ENCODE data around the gene MCUR1.
A peak's percentile ranks its signal among the peaks of the same experiment; 100 is the strongest.
"Not testable (repeated sequence)": the region's sequence is repeated elsewhere in the genome, so short reads cannot be mapped to it uniquely, and the experiment has no call there.

Gene MCUR1, protein sequence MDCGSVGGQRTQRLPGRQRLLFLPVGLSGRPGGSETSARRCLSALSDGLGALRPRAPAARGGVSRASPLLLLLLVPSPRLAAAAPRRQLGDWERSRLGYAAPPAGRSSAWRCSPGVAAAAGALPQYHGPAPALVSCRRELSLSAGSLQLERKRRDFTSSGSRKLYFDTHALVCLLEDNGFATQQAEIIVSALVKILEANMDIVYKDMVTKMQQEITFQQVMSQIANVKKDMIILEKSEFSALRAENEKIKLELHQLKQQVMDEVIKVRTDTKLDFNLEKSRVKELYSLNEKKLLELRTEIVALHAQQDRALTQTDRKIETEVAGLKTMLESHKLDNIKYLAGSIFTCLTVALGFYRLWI

GRCh38 chr6:13814176-13814937, at the start of gene MCUR1:
Gene MCUR1 (minus strand): TSS chr6:13814557. CDS start chr6:13814429, 128 bp downstream.
- H3K27me3 ChIP-seq (ENCODE audit: control insufficient read depth in 5 of 5, insufficient read depth in 4 of 5, low read length in 5 of 5) = no peaks in the 10 kb centered on the region
- peak within 1 kb of the TSS in 4 of 5 donors; percentile 74 to 90 (median 84) for H3K9ac ChIP-seq (ENCODE audit: low read length in 5 of 5)
- H3K9me3 ChIP-seq (ENCODE audit: control insufficient read depth in 5 of 5, low read length in 5 of 5) = no peaks in the 10 kb centered on the region
- H3K4me1 ChIP-seq (ENCODE audit: control insufficient read depth in 5 of 5, insufficient read depth in 5 of 5, low read length in 5 of 5) = peaks cover 5 to 45% (median 38%) of the 10 kb centered on the region in 5 donors
- H3K4me3 ChIP-seq (ENCODE audit: low read depth in 1 of 5, low read length in 5 of 5) = peak within 1 kb of the TSS; percentile 74 to 86 (median 82)
- H3K27ac ChIP-seq (ENCODE audit: low read depth, low read length) = peak within 1 kb of the TSS; percentile 92
- no peaks in the 10 kb centered on the region for H3K36me3 ChIP-seq (ENCODE audit: control insufficient read depth in 5 of 5, insufficient read depth in 5 of 5, low read length in 5 of 5)

DNA sequence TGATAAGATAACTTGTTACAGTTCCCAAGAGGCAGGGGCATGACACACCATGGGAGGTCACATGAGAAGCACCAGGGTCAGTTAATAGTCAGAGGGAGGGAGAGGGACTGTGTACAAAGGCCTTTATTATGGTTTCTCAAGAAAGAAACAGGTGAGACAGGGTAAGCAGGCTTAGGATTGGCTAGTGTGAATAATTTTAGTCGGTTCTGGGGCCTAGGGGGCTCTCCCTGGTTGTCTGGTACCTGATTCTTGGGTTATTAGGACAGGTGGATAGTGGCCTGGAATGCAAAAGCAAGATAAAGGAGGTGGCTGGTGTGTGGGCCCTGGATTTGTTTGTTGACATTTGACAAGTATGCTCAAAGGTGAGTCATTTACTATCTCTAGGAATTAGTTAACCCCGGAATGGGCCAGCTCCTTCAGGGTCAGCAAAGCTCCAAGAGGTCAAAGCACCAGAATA, 49.4 kb upstream of the MCUR1 start:
- H3K36me3 ChIP-seq (ENCODE audit: control insufficient read depth in 5 of 5, insufficient read depth in 5 of 5, low read length in 5 of 5) = no peaks in the 10 kb centered on the region
- H3K27ac ChIP-seq (ENCODE audit: low read depth, low read length) = no peak overlapping the region

GRCh38 chr6:13860556-13861185, 46.3 kb upstream of the MCUR1 start:
- not testable (repeated sequence) for H3K27me3 ChIP-seq (ENCODE audit: control insufficient read depth in 5 of 5, insufficient read depth in 4 of 5, low read length in 5 of 5); H3K4me1 ChIP-seq (ENCODE audit: control insufficient read depth in 5 of 5, insufficient read depth in 5 of 5, low read length in 5 of 5); H3K27ac ChIP-seq (ENCODE audit: low read depth, low read length); H3K36me3 ChIP-seq (ENCODE audit: control insufficient read depth in 5 of 5, insufficient read depth in 5 of 5, low read length in 5 of 5); H3K9me3 ChIP-seq (ENCODE audit: control insufficient read depth in 5 of 5, low read length in 5 of 5); H3K9ac ChIP-seq (ENCODE audit: low read length in 5 of 5)
- peak overlapping the region in 4 of 5 donors; percentile 44 to 64 (median 48) for H3K4me3 ChIP-seq (ENCODE audit: low read depth in 1 of 5, low read length in 5 of 5)

More for the DNA sequence above, 49.4 kb upstream of the MCUR1 start:
- Histone ChIP-seq H3K4me1 (ENCODE audit: control insufficient read depth in 5 of 5, insufficient read depth in 5 of 5, low read length in 5 of 5) (peaks cover 0 to 10% (median 5%) of the 10 kb centered on the region in 5 donors), H3K9me3 (ENCODE audit: control insufficient read depth in 5 of 5, low read length in 5 of 5) (peaks cover 0 to 3% (median 0%) of the 10 kb centered on the region in 5 donors), H3K9ac (ENCODE audit: low read length in 5 of 5) (no peak overlapping the region), H3K4me3 (ENCODE audit: low read depth in 1 of 5, low read length in 5 of 5) (no peak overlapping the region), H3K27me3 (ENCODE audit: control insufficient read depth in 5 of 5, insufficient read depth in 4 of 5, low read length in 5 of 5) (no peaks in the 10 kb centered on the region)

DNA sequence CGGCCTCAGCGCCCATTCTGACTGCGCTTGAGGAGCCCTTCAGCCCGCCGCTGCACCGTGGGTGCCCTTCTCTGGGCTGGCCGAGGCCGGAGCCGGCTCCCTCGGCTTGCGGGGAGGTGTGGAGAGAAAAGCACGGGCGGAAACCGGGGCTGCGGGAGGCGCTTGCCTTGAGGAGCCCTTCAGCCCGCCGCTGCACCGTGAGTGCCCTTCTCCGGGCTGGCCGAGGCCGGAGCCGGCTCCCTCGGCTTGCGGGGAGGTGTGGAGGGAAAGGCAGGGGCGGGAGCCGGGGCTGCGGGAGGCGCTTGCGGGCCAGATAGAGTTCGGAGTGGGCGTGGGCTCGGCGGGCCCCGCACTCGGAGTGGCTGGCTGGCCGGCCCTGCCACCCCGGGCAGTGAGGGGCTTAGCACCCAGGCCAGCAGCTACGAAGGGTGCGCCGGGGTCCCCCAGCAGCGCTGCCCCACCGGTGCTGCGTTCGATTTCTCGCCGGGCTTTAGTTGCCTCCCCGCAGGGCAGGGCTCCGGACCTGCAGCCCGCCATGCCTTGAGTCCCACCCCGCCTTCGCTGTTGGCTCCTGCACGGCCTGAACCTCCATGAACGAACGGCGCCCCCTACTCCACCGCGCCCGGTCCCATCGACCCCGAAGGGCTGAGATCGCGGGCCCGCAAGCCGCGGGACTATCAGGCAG, 45.7 kb upstream of the MCUR1 start:
- peak overlapping the region; percentile 35 to 64 (median 47) for H3K4me3 ChIP-seq (ENCODE audit: low read depth in 1 of 5, low read length in 5 of 5)
- H3K9me3 ChIP-seq (ENCODE audit: control insufficient read depth in 5 of 5, low read length in 5 of 5) = peaks cover 0 to 3% (median 0%) of the 10 kb centered on the region in 5 donors
- H3K9ac ChIP-seq (ENCODE audit: low read length in 5 of 5) = peak overlapping the region in 1 of 5 donors; percentile 43
- H3K36me3 ChIP-seq (ENCODE audit: control insufficient read depth in 5 of 5, insufficient read depth in 5 of 5, low read length in 5 of 5) = no peaks in the 10 kb centered on the region
- peaks cover 0 to 10% (median 5%) of the 10 kb centered on the region in 5 donors for H3K4me1 ChIP-seq (ENCODE audit: control insufficient read depth in 5 of 5, insufficient read depth in 5 of 5, low read length in 5 of 5)
- no peak overlapping the region for H3K27ac ChIP-seq (ENCODE audit: low read depth, low read length)
- no peaks in the 10 kb centered on the region for H3K27me3 ChIP-seq (ENCODE audit: control insufficient read depth in 5 of 5, insufficient read depth in 4 of 5, low read length in 5 of 5)

- H3K27me3 ChIP-seq (ENCODE audit: control insufficient read depth in 5 of 5, insufficient read depth in 4 of 5, low read length in 5 of 5) = no peaks in the 10 kb centered on the region
- no peaks in the 10 kb centered on the region for H3K36me3 ChIP-seq (ENCODE audit: control insufficient read depth in 5 of 5, insufficient read depth in 5 of 5, low read length in 5 of 5)
- no peaks in the 10 kb centered on the region for H3K9me3 ChIP-seq (ENCODE audit: control insufficient read depth in 5 of 5, low read length in 5 of 5)
- H3K4me1 ChIP-seq (ENCODE audit: control insufficient read depth in 5 of 5, insufficient read depth in 5 of 5, low read length in 5 of 5) = peaks cover 0 to 3% (median 3%) of the 10 kb centered on the region in 5 donors
- no peak overlapping the region for H3K4me3 ChIP-seq (ENCODE audit: low read depth in 1 of 5, low read length in 5 of 5)
- no peak overlapping the region for H3K9ac ChIP-seq (ENCODE audit: low read length in 5 of 5)
- H3K27ac ChIP-seq (ENCODE audit: low read depth, low read length) = no peak overlapping the region
These were observed 40.4 kb upstream of the MCUR1 start for GRCh38 chr6:13854716-13855250.

GRCh38 chr6:13853871-13854270, 39.5 kb upstream of the MCUR1 start:
- H3K4me3 ChIP-seq (ENCODE audit: low read depth in 1 of 5, low read length in 5 of 5) = no peak overlapping the region
- no peaks in the 10 kb centered on the region for H3K36me3 ChIP-seq (ENCODE audit: control insufficient read depth in 5 of 5, insufficient read depth in 5 of 5, low read length in 5 of 5)
- no peak overlapping the region for H3K9ac ChIP-seq (ENCODE audit: low read length in 5 of 5)
- peaks cover 0 to 10% (median 4%) of the 10 kb centered on the region in 5 donors for H3K4me1 ChIP-seq (ENCODE audit: control insufficient read depth in 5 of 5, insufficient read depth in 5 of 5, low read length in 5 of 5)
- no peaks in the 10 kb centered on the region for H3K9me3 ChIP-seq (ENCODE audit: control insufficient read depth in 5 of 5, low read length in 5 of 5)
- H3K27me3 ChIP-seq (ENCODE audit: control insufficient read depth in 5 of 5, insufficient read depth in 4 of 5, low read length in 5 of 5) = no peaks in the 10 kb centered on the region
- no peak overlapping the region for H3K27ac ChIP-seq (ENCODE audit: low read depth, low read length)

GRCh38 chr6:13851803-13852202, 37.4 kb upstream of the MCUR1 start:
- no peak overlapping the region for H3K27ac ChIP-seq (ENCODE audit: low read depth, low read length)
- no peaks in the 10 kb centered on the region for H3K27me3 ChIP-seq (ENCODE audit: control insufficient read depth in 5 of 5, insufficient read depth in 4 of 5, low read length in 5 of 5)
- no peaks in the 10 kb centered on the region for H3K36me3 ChIP-seq (ENCODE audit: control insufficient read depth in 5 of 5, insufficient read depth in 5 of 5, low read length in 5 of 5)
- no peaks in the 10 kb centered on the region for H3K9me3 ChIP-seq (ENCODE audit: control insufficient read depth in 5 of 5, low read length in 5 of 5)
- no peak overlapping the region for H3K9ac ChIP-seq (ENCODE audit: low read length in 5 of 5)
- H3K4me3 ChIP-seq (ENCODE audit: low read depth in 1 of 5, low read length in 5 of 5) = no peak overlapping the region
- H3K4me1 ChIP-seq (ENCODE audit: control insufficient read depth in 5 of 5, insufficient read depth in 5 of 5, low read length in 5 of 5) = peaks cover 0 to 19% (median 18%) of the 10 kb centered on the region in 5 donors

- Histone ChIP-seq H3K4me3 (ENCODE audit: low read depth in 1 of 5, low read length in 5 of 5) (no peak overlapping the region), H3K9ac (ENCODE audit: low read length in 5 of 5) (no peak overlapping the region), H3K27me3 (ENCODE audit: control insufficient read depth in 5 of 5, insufficient read depth in 4 of 5, low read length in 5 of 5) (no peaks in the 10 kb centered on the region), H3K27ac (ENCODE audit: low read depth, low read length) (no peak overlapping the region), H3K9me3 (ENCODE audit: control insufficient read depth in 5 of 5, low read length in 5 of 5) (no peaks in the 10 kb centered on the region), H3K36me3 (ENCODE audit: control insufficient read depth in 5 of 5, insufficient read depth in 5 of 5, low read length in 5 of 5) (no peaks in the 10 kb centered on the region), H3K4me1 (ENCODE audit: control insufficient read depth in 5 of 5, insufficient read depth in 5 of 5, low read length in 5 of 5) (peaks cover 0 to 19% (median 18%) of the 10 kb centered on the region in 5 donors)
These were observed 37.0 kb upstream of the MCUR1 start for GRCh38 chr6:13851330-13851729.

DNA sequence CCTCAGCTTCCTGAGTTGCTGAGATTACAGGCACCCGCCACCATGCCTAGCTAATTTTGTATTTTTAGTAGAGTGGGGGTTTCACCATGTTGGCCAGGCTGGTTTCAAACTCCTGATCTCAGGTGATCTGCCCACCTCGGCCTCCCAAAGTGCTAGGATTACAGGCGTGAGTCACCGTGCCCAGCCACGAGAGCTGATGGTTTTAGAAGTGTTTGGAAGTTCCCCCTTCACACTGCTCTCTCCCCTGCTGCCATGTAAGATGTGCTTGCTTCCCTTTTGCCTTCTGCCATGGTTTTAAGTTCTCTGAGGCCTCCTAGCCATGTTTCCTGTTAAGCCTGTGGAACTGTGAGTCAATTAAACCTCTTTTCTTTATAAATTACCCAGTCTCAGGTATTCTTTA, 36.3 kb upstream of the MCUR1 start:
- H3K4me1 ChIP-seq (ENCODE audit: control insufficient read depth in 5 of 5, insufficient read depth in 5 of 5, low read length in 5 of 5) = peaks cover 0 to 19% (median 18%) of the 10 kb centered on the region in 5 donors
- H3K36me3 ChIP-seq (ENCODE audit: control insufficient read depth in 5 of 5, insufficient read depth in 5 of 5, low read length in 5 of 5); H3K9ac ChIP-seq (ENCODE audit: low read length in 5 of 5); H3K9me3 ChIP-seq (ENCODE audit: control insufficient read depth in 5 of 5, low read length in 5 of 5); H3K4me3 ChIP-seq (ENCODE audit: low read depth in 1 of 5, low read length in 5 of 5); H3K27me3 ChIP-seq (ENCODE audit: control insufficient read depth in 5 of 5, insufficient read depth in 4 of 5, low read length in 5 of 5); H3K27ac ChIP-seq (ENCODE audit: low read depth, low read length): not testable (repeated sequence)
